GM19397 (cell line): ENCODE measurements around the gene CDC42BPB.

Source experiments
- ATAC-seq: cut with Tn5 transposase; IDR thresholded peaks from one replicate; pipeline ENCODE4 v1.9.1; 2021; ENCODE audit warnings: mild to moderate bottlenecking, moderate library complexity; ENCODE audit not compliant: unreplicated experiment

The CDC42BPB gene

GRCh38 chr14:102888748-102889147 lies 168.6 kb downstream of the CDC42BPB start:
- no peak for ATAC-seq

- ATAC-seq, result no peak
Measured at GRCh38 chr14:102885737-102886447, 171.5 kb downstream of the CDC42BPB start.

- no peak for ATAC-seq
Measured at GRCh38 chr14:102883554-102883953, 173.8 kb downstream of the CDC42BPB start.

GRCh38 chr14:102883089-102883541 lies 174.2 kb downstream of the CDC42BPB start:
- no peak for ATAC-seq
